ENCODE results near the gene PSMD1. TPM values are rescaled to one million over a fixed set of nuclear protein-coding genes. Genes with fewer than 3 reads are reported as not detected.

PSMD1 gene
- total and polyA plus RNA-seq, 2 of the 8 experiments (the other 6 are each of a cell fraction or from before 2014, with no cell fraction given), result 179 to 272 TPM

GRCh38 chr2:231030725-231031124 lies 25.9 kb upstream of the PSMD1 start:
- POLR2A ChIA-PET (ENCODE audit: partially characterized antibody), result interaction anchor here (0.8 kb wide), 1 partner anchor 15 kb away, joined by 3 read pairs; no protein-coding TSS in a partner anchor
- no peaks in the 10 kb centered on the region; a peak in 1 of 7 replicates for H3K27me3 ChIP-seq (replicated peaks in 1 of 4; ENCODE audit: control insufficient read depth in 3 of 4, extremely low read depth in 1 of 4, insufficient read depth in 3 of 4, low read length in 3 of 4)
- no peak overlapping the region for H2BK120ac ChIP-seq (replicated peaks; ENCODE audit: low read depth, low read length)
- H3K79me2 ChIP-seq (ENCODE audit: control insufficient read depth in 1 of 2, insufficient read depth in 2 of 2, low read length in 2 of 2), result no peaks in the 10 kb centered on the region
- no peak overlapping the region for H3K4me2 ChIP-seq (ENCODE audit: insufficient read depth in 1 of 2, low read depth in 2 of 2, low read length in 2 of 2)
- H3K56ac ChIP-seq (replicated peaks; ENCODE audit: insufficient read length, low read depth, low read length), result no peak overlapping the region
- H3K36me3 ChIP-seq (ENCODE audit: control insufficient read depth in 2 of 4, insufficient read depth in 4 of 4, low read length in 3 of 4), result no peaks in the 10 kb centered on the region
- H4K8ac ChIP-seq (ENCODE audit: extremely low read depth, insufficient read depth, low read length), result no peak overlapping the region
- DNase-seq (ENCODE audit: low read depth in 1 of 2, low spot score in 2 of 2) (no peak), FAIRE-seq (no peak)
- TF ChIP-seq, protein P1, sequence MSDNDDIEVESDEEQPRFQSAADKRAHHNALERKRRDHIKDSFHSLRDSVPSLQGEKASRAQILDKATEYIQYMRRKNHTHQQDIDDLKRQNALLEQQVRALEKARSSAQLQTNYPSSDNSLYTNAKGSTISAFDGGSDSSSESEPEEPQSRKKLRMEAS (IDR thresholded peaks at IDR 0.05), result no peak
- TF ChIP-seq NRF1 (IDR thresholded peaks at IDR 0.05; ENCODE audit: low read depth, low read length) (no peak), ATF3 (IDR thresholded peaks at IDR 0.05; ENCODE audit: insufficient read depth, low read depth, low read length) (no peak)
- WGBS, 2 experiments (ENCODE audit: extremely low coverage in 1 of 2, insufficient coverage in 1 of 2, insufficient read length in 1 of 2, insufficient replicate concordance in 2 of 2, low coverage in 1 of 2, low lambda C conversion rate in 2 of 2, missing lambda C conversion rate in 1 of 2), result 82% methylated on average over 3 of the region's 3 CpGs; no CpG with 5 or more reads in 1 of the 2 experiments
- H3K9me3 ChIP-seq (ENCODE audit: insufficient read depth in 2 of 2, low read depth in 1 of 2, low read length in 1 of 2), result no peaks in the 10 kb centered on the region
- CTCF ChIA-PET (ENCODE audit: partially characterized antibody), result interaction anchor here (1.0 to 2.5 kb wide), 3 partner anchors 8 to 118 kb away, joined by 3 to 10 read pairs (median 7); no protein-coding TSS in a partner anchor
- H3K27ac ChIP-seq (ENCODE audit: low read depth, low read length), result no peak overlapping the region
- H2BK5ac ChIP-seq (ENCODE audit: low read depth, low read length), result no peak overlapping the region
- H2AFZ ChIP-seq (ENCODE audit: low read length), result no peak overlapping the region
- no peak overlapping the region for H3K9ac ChIP-seq (replicated peaks in 1 of 4; ENCODE audit: extremely low read depth in 1 of 4, low read depth in 3 of 4, low read length in 3 of 4)
- no peak overlapping the region for H2AK5ac ChIP-seq (ENCODE audit: low read depth, low read length)
- no peak overlapping the region for H2BK15ac ChIP-seq (ENCODE audit: low read length)
- H3K4ac ChIP-seq (replicated peaks; ENCODE audit: insufficient read length, low read depth, low read length), result no peak overlapping the region
- H3K14ac ChIP-seq (ENCODE audit: insufficient read length), result no peak overlapping the region
- no peak overlapping the region for H4K5ac ChIP-seq (ENCODE audit: insufficient read length, low read depth, low read length)
- H2BK12ac ChIP-seq (ENCODE audit: low read depth, low read length), result no peak overlapping the region
- H3K23ac ChIP-seq (ENCODE audit: insufficient read length), result no peak overlapping the region
- H3K4me1 ChIP-seq (replicated peaks in 1 of 4; ENCODE audit: control insufficient read depth in 3 of 4, insufficient read depth in 4 of 4, low read length in 3 of 4), result no peaks in the 10 kb centered on the region
- no peaks in the 10 kb centered on the region for H4K20me1 ChIP-seq (replicated peaks in 1 of 2; ENCODE audit: control insufficient read depth in 1 of 2, insufficient read depth in 2 of 2, low read length in 2 of 2)
- no peak overlapping the region for H3K18ac ChIP-seq (ENCODE audit: extremely low read depth, low read length)
- no peak overlapping the region for H2BK20ac ChIP-seq (ENCODE audit: low read length)
- H3K23me2 ChIP-seq (ENCODE audit: low read depth, low read length), result no peaks in the 10 kb centered on the region
- H3K4me3 ChIP-seq (ENCODE audit: extremely low read depth in 1 of 4, insufficient read depth in 2 of 4, low read depth in 3 of 4, low read length in 4 of 4), result no peak overlapping the region
- H3K79me1 ChIP-seq (ENCODE audit: low read depth, low read length), result no peaks in the 10 kb centered on the region
- H4K91ac ChIP-seq (replicated peaks; ENCODE audit: insufficient read length, low read length), result no peak overlapping the region
